D341Med (cell line): ENCODE results near the gene ZNF350.
"Not testable (repeated sequence)": the region's sequence is repeated elsewhere in the genome, so short reads cannot be mapped to it uniquely, and the experiment has no call there.

Experiments used
- DNase-seq: peaks from one replicate; pipeline ENCODE4 v3.0.0; 2012; ENCODE audit warnings: low spot score

ZNF350 gene

DNA sequence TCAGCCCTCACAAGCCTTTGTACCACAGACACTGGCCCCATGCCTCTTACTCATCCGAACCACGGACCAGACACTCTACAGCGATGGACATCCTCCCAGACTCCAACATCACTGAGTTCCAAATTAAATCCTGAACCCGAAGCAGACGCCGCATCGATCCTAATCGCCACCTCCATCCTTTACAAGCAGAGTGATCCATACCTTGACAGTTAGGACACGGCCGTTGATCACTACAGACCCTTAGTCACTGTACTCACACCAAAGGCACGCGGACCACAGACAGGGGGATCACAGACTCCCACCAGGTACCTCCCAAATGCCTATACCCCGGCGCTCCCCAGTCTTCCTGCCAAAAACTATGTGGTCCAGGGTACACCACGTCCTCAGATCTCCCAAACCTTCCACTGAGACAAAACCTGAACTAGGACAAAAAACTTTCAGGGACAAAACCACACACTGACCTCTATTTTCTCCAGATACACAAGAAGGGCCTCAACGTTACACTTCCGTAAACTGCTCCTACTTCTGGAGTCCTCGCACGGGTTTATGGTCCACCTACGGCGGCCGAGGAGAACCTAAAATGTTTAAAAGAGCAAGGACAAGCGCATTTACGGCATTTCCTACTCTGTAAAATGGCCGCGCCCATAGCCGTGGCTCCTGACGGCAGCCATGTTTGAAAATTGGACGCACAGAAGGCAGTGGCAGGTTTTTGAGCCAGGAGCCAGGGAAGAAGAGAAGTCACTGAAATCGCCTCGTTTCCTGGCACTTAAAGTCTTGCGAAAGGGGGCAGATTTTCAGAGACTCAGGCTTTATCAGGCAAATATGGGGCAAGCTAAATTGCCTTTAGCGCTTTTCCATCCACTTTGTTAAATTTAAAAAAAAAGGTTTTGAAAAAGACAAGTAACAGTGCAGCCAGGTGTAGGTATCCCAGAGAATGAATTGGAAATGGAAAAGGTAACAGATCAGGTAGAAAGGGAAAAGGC is at the start of gene ZNF350:
Gene ZNF350 (minus strand): TSS at position 532 of the 983 bp plus-strand sequence. CDS start 12,480 bp downstream, outside the sequence.
- peak; percentile 78 for DNase-seq

DNA sequence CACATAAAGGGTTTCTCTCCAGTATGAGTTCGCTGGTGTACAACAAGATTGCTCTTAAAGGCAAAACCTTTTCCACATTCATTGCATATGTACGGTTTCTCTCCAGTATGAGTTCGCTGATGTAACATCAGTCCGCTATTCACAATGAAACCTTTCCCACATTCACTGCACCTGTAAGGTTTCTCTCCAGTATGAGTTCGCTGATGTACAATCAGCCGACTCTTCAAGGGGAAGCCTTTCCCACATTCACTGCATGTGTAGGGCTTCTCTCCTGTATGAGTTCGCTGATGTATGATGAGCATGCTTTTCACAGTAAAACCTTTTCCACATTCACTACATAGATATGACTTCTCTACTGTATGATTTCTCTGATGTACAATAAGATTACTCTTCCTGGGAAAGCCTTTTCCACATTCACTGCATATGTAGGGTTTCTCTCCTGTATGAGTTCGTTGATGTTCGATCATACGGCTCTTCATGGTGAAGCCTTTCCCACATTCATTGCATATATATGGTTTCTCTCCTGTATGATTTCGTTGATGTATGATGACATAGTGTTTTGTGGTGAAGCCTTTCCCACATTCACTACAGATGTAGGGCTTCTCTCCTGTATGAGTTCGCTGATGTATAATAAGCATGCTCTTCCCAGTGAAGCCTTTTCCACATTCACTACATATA is 47.5 kb upstream of the ZNF350 start:
- DNase-seq = no peak

DNA sequence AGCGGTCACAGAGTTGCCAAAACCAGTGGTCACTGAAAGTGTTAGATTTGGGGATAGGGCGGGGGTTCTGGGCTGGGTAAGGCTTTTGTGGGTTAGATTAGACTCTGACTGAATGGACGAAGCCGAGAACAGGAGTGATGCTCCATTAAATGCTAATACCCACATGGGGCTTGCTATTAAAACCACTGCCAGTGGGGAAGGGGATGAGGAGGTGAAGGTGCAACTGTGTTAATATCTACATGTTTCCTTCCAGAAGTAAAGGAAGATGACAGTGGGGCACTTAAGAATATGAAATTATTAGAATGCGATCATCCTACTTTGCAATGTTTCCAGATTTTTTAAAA is 42.1 kb upstream of the ZNF350 start:
- DNase-seq = no peak

DNA sequence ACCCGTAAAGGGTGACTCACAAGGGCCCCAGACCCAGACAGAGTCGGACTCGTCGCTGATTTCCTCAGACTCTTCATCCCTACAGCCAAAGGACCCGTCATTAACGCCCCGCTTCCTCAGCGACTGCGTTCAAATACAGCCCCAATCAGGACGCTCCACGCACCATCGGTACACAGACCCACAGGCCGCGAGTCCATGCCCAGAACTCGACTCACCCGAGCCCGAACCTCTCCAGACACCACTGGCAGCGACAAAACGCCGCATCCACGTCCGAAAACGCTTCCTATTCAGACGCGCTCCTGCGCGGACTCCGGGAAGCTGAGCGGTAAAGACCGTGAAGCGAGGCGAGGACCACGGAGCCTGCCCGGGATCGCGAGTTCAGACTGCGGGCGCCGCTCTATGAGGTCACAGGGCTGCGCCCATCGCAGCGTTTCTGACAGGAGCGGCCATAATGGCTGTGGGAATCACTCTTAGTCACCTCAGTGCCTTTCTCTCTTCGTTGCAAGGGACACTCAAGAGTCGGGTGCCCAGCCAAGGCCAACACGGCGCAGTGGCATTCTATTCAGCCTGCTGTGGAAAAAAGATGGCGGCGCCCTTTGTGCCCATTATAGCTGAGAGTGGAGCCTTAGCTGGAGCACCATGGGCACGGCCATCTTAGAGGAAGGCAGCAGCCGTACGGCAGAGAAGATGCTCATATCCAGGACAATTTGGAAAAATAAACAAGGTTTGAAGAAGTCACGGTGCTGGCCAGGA is 41.6 kb upstream of the ZNF350 start, which contains the start of gene ZNF614:
Gene ZNF614 (minus strand): TSS at position 353 of the 753 bp plus-strand sequence. CDS start 2,634 bp downstream, outside the sequence.
- DNase-seq = peak; percentile 92

DNA sequence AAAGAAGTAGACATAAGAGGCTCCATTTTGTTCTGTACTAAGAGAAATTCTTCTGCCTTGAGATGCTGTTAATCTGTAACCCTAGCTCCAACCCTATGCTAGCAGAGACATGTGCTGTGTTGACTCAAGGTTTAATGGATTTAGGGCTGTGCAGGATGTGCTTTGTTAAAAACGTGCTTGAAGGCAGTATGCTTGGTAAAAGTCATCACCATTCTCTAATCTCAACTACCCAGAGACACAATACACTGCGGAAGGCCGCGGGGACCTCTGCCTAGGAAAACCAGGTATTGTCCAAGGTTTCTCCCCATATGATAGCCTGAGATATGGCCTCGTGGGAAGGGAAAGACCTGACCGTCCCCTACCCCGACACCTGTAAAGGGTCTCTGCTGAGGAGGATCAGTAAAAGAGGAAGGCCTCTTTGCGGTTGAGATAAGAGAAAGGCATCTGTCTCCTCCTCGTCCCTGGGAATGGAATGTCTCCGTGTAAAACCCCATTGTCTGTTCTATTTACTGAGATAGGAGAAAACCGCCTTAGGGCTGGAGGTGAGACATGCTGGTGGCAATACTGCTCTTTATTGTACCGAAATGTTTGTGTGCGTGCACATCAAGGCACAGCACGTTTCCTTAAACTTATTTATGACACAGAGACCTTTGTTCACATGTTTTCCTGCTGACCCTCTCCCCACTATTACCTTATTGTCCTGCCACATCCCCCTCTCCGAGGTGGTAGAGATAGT is 39.8 kb upstream of the ZNF350 start:
- DNase-seq = not testable (repeated sequence)

DNA sequence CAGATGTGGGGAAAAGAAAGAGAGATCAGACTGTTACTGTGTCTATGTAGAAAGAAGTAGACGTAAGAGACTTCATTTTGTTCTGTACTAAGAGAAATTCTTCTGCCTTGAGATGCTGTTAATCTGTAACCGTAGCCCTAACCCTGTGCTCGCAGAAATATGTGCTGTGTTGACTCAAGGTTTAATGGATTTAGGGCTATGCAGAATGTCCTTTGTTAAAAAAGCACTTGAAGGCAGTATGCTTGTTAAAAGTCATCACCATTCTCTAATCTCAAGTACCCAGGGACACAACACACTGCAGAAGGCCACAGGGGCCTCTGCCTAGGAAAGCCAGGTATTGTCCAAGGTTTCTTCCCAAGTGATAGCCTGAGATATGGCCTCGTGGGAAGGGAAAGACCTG is 37.8 kb upstream of the ZNF350 start:
- not testable (repeated sequence) for DNase-seq

DNA sequence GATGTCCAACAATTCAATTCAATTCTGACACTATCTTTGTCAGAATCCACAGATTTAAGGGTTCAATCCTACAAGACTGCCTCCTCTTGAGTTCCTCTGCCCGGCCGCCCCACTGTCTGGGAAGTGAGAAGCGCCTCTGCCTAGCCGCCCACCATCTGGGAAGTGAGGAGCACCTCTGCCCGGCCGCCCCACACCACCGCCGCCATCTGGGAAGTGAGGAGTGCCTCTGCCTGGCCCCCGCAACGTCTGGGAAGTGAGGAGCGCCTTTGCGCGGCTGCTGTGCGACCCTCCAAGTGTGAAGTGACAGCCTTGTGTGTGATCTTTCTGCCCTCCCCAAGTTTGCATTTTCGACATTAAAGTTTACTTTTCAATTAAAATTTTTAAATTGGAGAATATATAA is 35.6 kb upstream of the ZNF350 start:
- DNase-seq = no peak

DNA sequence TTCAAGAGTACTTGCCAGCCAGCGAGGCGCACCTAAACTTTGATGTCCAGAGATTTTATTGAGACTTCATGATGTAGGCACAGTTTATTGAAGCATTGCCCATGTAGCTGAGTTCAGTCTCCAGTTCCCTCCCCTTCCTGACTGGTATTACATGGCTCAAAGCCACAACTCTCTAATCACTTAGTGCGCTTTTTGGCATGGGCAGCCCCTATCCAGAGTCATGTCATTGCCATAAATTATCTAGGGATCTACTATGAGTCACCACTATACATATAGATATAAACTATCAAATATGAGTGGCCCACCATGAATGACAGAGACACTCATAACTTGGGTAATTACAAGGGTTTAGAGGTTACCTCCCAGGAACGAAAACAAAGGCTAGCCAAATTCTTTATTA is 33.9 kb upstream of the ZNF350 start:
- DNase-seq = no peak

DNA sequence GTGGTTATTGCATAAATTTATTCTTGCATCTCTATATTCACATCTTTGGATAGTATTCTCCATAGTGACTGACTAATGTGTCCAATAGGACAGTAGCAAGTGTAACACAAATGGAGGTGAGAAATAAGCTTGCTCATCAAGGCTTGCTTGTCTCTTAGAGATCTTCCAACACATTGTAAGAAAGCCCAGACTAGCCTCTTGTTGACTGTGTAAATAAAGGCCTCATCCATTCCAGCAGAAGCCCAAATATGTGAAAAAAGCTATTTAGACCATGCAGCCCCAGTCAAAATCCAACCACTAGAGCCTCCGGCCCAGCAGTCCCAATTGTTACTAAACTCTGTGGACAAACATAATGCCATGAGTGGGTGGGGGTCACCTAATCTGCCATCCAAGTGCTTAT is 24.0 kb upstream of the ZNF350 start:
- DNase-seq = no peak

DNA sequence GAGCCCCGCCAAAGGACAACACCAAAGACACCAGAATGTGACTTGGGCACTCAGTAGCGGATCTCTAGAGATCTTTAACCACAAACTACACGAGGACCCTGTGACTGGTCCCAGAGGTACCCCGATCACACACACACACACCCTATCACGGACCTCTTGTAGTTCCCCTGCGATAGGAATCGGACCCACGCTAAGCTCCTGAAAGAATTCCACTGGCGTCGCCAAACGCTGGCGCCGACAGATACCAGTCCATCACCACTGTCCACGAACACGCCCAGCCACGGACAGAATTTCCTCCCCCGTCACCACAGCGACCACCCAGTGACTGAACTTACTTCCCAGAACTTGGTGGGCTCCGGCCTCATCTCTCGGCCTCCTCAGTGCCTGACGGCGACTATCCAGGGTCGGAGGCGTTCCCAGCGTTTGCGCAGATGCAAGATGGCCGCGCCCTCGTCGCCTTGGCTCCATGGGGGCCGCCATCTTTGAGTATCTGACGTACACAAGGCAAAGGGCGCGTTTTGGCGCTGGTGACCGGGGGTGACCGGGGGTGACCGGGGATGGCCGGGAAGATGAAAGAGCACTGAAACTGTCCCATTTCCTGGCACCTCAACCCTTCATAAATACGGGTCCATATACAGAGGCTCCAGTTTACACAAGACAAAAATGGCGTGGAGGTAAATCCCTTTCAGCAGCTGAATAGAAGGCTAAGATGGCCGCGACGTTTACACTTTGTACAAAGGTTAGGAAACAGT is 21.3 kb upstream of the ZNF350 start, which contains the start of gene ZNF615:
Gene ZNF615 (minus strand): TSS at position 406 of the 752 bp plus-strand sequence. CDS start 4,500 bp downstream, outside the sequence.
- peak; percentile 87 for DNase-seq

DNA sequence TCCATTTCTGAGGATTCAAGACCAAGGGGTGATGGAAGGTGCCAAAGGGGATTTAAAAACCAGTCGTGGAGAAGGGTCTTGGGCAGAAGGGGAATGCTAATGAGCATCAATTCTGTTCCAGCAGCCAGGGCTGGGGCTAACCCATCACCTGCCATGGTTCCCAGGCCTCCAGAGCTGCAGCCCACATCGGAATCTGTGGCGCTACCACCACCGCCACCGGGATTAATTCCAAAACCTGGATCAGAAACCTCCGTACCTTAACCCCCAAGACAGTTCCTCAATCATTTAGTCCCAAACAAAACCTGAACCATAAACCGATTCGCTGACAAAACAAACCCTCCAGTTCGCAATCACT is 20.8 kb upstream of the ZNF350 start:
- DNase-seq = peak; percentile 58

DNA sequence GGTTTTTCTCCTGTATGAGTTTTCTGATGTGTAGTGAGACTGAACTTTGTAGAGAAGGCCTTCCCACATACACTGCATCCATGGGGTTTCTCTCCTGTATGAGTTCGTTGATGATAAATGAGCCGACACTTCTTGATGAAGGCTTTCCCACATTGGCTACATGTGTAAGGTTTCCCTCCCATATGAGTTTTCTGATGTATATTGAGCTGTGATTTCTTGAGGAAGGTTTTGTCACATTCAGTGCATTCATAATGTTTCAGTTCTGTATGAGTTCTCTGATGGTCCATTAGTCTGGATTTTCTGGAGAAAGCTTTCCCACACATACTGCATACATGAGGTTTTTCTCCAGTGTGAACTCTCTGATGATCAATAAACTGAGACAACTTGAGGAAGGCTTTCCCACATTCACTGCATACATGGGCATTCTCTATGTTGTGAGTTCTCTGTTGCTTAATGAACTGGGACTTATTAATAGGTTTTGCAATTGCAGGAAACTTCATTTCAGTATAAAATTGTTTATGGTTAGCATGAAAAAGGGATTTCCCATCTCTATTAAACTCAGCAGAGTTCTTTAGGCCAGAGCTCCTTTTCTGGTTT is 7.5 kb upstream of the ZNF350 start:
- DNase-seq = no peak

DNA sequence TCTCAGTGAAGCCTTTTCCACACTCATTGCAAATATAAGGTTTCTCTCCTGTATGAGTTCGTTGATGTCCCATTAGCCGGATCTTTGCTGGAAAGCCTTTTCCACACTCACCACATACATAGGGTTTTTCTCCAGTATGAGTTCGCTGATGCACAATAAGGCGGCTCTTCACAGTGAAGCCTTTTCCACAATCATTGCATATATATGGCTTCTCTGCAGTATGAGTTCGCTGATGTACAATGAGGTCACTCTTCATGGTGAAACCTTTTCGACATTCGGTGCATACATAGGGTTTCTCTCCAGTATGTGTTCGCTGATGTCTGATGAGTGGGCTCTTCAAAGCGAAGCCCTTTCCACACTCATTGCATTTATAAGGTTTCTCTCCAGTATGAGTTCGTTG is 6.8 kb upstream of the ZNF350 start:
- DNase-seq = no peak

DNA sequence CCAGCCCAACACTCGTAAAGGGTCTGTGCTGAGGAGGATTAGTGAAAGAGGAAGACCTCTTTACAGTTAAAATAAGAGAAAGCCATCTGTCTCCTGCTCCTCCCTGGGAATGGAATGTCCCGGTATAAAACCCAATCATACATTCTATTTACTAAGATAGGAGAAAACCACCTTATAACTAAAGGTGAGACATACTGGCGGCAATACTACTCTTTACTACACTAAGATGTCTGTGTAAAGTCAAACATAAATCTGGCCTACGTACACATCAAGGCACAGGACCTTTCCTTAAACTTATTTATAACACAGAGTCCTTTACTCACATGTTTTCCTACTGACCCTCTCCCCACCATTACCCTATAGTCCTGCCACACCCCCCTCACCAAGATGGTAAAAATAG is 3.3 kb downstream of the ZNF350 start:
- DNase-seq = no peak

DNA sequence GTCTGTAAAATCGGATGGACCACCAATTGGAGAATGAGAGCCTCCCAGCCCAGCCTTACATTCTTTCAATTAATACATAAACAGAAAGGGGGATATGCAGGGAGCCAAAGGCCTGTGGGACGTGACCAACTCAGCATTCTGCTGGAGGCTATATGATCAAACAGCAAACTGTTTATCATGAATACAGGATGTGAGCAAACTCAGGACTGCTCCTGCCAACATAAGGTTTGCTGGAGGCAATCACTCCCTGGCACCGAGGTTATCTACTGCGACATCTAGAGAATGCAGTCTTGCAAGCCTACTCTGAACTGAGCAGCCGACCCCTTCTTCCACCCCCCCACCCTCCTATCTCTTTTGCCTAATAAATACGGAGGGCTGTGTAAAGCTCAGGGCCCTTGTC is 5.7 kb downstream of the ZNF350 start:
- not testable (repeated sequence) for DNase-seq

DNA sequence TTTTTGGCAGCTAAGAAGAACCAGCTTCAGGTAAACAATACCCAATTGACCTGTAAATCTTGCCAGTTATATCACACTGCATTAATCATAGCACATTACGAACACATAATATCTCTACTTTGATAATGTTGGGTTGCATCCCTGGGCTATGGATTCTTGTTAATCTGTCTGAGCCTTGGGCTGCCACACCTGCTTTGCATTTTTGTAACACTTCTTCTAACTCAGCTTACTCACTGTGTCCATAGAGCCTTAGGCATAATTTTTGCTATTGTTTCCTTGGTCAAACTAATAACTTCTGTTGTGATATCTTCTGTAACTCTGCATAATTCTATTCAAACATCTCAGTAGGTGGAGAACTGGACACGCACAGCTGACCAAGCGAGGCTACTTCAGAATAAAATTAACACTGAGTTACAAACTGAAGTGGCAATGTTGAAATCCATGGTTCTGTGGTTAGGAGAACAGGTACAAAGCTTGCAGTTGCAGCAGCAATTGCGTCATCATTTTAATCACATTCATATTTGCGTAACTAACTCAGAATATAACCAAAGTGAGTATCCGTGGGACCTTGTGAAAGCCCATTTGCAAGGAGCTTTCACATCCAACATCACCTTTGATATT is 6.4 kb downstream of the ZNF350 start:
- DNase-seq = no peak

DNA sequence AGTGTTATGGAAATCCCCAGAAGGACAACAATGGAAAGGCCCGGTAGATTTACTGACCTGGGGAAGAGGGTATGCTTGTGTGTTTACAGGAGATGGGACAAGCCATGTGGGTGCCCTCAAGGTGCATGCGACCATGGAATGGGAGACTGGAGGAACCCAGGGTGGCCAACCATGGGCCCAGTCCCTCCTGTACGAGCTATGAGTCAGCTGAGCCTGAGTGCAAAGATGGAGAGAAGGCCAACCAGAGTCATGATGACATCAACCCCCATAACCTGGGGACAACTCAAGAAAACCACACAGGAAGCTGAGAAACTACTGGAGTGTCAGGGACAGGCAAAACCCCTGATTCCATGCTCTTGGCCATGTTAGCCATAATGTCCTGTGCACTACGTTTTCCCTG is 7.8 kb downstream of the ZNF350 start:
- DNase-seq = no peak

DNA sequence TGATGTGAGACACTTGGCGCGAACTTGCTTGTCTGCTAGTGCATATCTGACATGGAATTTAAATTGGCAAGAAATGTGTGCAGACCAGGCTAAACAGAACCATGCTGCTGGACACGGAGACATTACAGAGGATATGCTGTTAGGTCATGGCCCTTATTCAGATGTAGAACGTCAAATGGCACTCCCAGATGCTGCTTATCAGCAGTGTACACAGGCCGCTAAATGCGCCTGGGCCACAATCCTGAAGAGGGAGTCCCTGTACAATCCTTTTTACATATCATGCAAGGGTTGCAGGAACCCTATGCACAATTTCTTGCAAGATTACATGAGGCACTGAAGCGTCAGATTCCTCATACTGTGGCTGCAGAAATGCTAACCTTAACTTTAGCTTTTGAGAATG is 9.3 kb downstream of the ZNF350 start:
- DNase-seq = no peak

DNA sequence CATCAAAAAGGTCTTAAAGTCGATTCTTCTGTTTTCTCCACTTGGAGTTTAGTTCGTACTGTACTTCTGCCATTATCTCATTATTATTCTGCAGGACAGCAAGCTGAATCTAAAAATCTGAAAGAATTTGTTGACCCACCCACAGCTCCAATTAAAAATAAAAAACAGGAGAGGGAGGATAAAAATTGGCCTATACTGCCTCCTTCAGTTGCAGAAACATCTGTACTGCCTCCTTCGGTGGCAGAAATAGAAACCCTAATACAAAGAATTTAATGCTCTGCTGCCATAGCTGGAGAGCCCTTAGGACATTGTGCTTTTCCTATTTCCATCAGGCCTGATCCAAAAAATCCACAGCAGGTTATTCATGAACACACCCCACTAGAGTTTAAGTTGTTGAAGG is 9.8 kb downstream of the ZNF350 start:
- DNase-seq = no peak

DNA sequence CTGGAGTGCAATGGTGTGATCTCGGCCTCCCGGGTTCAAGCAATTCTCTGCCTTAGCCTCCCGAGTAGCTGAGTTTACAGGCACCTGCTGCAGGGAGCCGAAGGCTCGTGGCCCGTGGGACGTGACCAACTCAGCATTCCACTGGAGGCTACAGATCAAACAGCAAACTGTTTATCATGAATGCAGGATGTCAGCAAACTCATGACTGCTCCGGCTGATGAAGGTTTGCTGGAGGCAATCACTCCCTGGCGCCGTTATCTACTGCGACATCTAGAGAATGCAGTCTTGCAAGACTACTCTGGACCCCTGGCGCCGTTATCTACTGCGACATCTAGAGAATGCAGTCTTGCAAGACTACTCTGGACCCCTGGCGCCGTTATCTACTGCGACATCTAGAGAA is 10.9 kb downstream of the ZNF350 start:
- DNase-seq = not testable (repeated sequence)
